SK-N-MC (cell line): Measurements from ENCODE around the gene CAPN12.

ENCODE experiments used
- EZH2 ChIP-seq: fragments of 200-600 bp; sonication (generic); IDR thresholded peaks from one replicate; pipeline ENCODE4 v1.6.1; 2017; ENCODE audit warnings: antibody characterized with exemption
- POLR2AphosphoS5 ChIP-seq: IDR thresholded peaks from 2 replicates; pipeline ENCODE4 v1.6.1; 2012; ENCODE audit warnings: mild to moderate bottlenecking, low read depth, low read length, borderline replicate concordance

DNA sequence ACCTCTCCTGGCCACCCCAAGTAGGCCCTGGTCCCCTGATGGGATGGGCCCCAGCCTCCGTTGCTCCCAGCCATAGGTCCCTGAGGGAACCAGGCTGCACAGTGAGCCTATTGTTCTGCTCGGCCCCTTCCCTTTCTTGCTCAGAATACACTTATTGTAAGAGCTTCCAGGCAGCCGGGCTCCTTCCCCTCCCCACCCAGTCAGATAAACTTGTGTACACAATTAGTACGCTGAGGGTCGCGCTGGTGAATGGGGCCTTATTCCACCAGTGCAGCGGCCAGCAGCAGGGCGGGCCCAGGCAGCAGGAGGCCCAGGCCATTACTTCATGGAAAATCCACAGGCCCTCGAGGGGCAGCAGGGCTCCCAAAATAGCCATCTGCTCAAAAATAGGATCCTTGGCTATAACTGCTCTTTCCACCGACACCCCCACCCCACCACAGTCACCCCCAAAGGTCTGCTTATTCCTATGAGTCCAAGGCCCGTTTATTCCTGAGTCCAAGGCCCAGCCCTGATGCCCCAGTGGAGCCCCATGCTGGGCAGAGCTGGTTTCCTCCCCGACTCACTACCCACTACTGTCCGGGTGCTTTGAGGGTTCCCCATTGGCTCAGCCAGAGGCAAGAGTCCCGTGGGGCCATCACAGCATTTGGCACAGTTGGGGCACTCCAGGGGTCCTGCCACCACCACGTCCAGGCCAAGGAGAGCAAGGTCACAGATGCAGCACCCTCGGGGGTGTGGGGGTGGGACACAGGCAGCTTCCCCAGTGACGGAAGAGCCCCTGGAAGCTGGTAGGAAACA lies 22.1 kb downstream of the CAPN12 start:
- TF ChIP-seq EZH2 (no peak), POLR2AphosphoS5 (no peak)
